ENCODE measurements around the gene PHLDA2. TPM values are rescaled to one million over a fixed set of nuclear protein-coding genes. Genes with fewer than 3 reads are reported as not detected.

PHLDA2 gene
- total RNA-seq, 5 donors from 2014 or later (not counting 1 experiment from before 2014, with no cell fraction given), result 0.65 to 1.3 (median 0.79) TPM

GRCh38 chr11:2958251-2958650, 29.0 kb upstream of the PHLDA2 start:
- Mint-ChIP-seq H3K36me3 (peaks cover 70% of the 10 kb centered on the region), H3K27me3 (no peaks in the 10 kb centered on the region), H3K27ac (peak overlapping the region in 1 of 2 donors; percentile 36), H3K9me3 (no peaks in the 10 kb centered on the region), H3K4me3 (no peak overlapping the region), H3K4me1 (peaks cover 16 to 24% (median 22%) of the 10 kb centered on the region in 3 donors)
- ChIA-PET POLR2A (no interaction called here), CTCF (no interaction called here)
- Histone ChIP-seq H3K27me3 (replicated peaks in 1 of 2; ENCODE audit: control insufficient read depth in 2 of 2, extremely low read depth in 1 of 2, insufficient read depth in 2 of 2, low read length in 1 of 2) (no peaks in the 10 kb centered on the region), H3K27ac (ENCODE audit: low read length) (no peak overlapping the region), H3K9me3 (no peaks in the 10 kb centered on the region), H3K4me3 (ENCODE audit: control insufficient read depth in 1 of 2, extremely low read depth in 1 of 2, low read length in 1 of 2) (no peak overlapping the region), H3K4me1 (ENCODE audit: control insufficient read depth in 1 of 2, extremely low read depth in 1 of 2, insufficient read depth in 2 of 2, low read length in 2 of 2) (no peaks in the 10 kb centered on the region), H3K36me3 (ENCODE audit: control insufficient read depth in 2 of 2, extremely low read depth in 1 of 2, insufficient read depth in 1 of 2, low read length in 1 of 2) (peaks cover 10 to 91% of the 10 kb centered on the region in 2 donors)
- DNase-seq (no peak), ATAC-seq (replicated peaks in 1 of 4) (no peak)
- 100% methylated on average over 1 of the region's 3 CpGs for WGBS (ENCODE audit: insufficient coverage)

GRCh38 chr11:2955906-2956476, 26.8 kb upstream of the PHLDA2 start:
- Histone ChIP-seq H3K27ac (ENCODE audit: low read length) (no peak overlapping the region), H3K27me3 (replicated peaks in 1 of 2; ENCODE audit: control insufficient read depth in 2 of 2, extremely low read depth in 1 of 2, insufficient read depth in 2 of 2, low read length in 1 of 2) (no peaks in the 10 kb centered on the region), H3K4me3 (ENCODE audit: control insufficient read depth in 1 of 2, extremely low read depth in 1 of 2, low read length in 1 of 2) (no peak overlapping the region), H3K4me1 (ENCODE audit: control insufficient read depth in 1 of 2, extremely low read depth in 1 of 2, insufficient read depth in 2 of 2, low read length in 2 of 2) (peaks cover 0 to 4% of the 10 kb centered on the region in 2 experiments), H3K9me3 (no peaks in the 10 kb centered on the region), H3K36me3 (ENCODE audit: control insufficient read depth in 2 of 2, extremely low read depth in 1 of 2, insufficient read depth in 1 of 2, low read length in 1 of 2) (peaks cover 26 to 97% of the 10 kb centered on the region in 2 donors)
- Mint-ChIP-seq H3K27me3 (no peaks in the 10 kb centered on the region), H3K4me3 (no peak overlapping the region), H3K36me3 (peaks cover 74% of the 10 kb centered on the region), H3K4me1 (peaks cover 0 to 31% (median 28%) of the 10 kb centered on the region in 3 donors), H3K9me3 (no peaks in the 10 kb centered on the region), H3K27ac (peak overlapping the region in 1 of 2 donors; percentile 23)
- ChIA-PET CTCF (interaction anchor here in 1 of 2 donors (0.5 kb wide), 1 partner anchor 722 kb away, joined by 3 read pairs; no protein-coding TSS in a partner anchor), POLR2A (interaction anchor here in 1 of 2 donors (0.6 kb wide), 1 partner anchor 27 kb away, joined by 3 read pairs; the partner anchor contains the start of gene PHLDA2)
- no peak for DNase-seq
- 94% methylated on average over 6 of the region's 6 CpGs for WGBS (ENCODE audit: insufficient coverage)
- no peak for ATAC-seq (replicated peaks in 1 of 4)

GRCh38 chr11:2954263-2954662, 25.0 kb upstream of the PHLDA2 start:
- H3K4me1 ChIP-seq (ENCODE audit: control insufficient read depth in 1 of 2, extremely low read depth in 1 of 2, insufficient read depth in 2 of 2, low read length in 2 of 2), result peaks cover 0 to 4% of the 10 kb centered on the region in 2 experiments
- no peak overlapping the region for H3K4me3 ChIP-seq (ENCODE audit: control insufficient read depth in 1 of 2, extremely low read depth in 1 of 2, low read length in 1 of 2)
- WGBS (ENCODE audit: insufficient coverage), result no CpG with 5 or more reads among the region's 6 CpGs
- CTCF ChIA-PET, result no interaction called here
- no peak overlapping the region for H3K4me3 Mint-ChIP-seq
- H3K9me3 ChIP-seq, result no peaks in the 10 kb centered on the region
- ATAC-seq (replicated peaks in 1 of 4) (no peak), DNase-seq (no peak)
- H3K27ac ChIP-seq (ENCODE audit: low read length), result no peak overlapping the region
- no peaks in the 10 kb centered on the region for H3K27me3 Mint-ChIP-seq
- H3K27me3 ChIP-seq (replicated peaks in 1 of 2; ENCODE audit: control insufficient read depth in 2 of 2, extremely low read depth in 1 of 2, insufficient read depth in 2 of 2, low read length in 1 of 2), result no peaks in the 10 kb centered on the region
- POLR2A ChIA-PET, result interaction anchor here (0.5 to 0.9 kb wide), 4 partner anchors 9 to 32 kb away, joined by 3 to 8 read pairs (median 6); no protein-coding TSS in a partner anchor
- H3K27ac Mint-ChIP-seq, result no peak overlapping the region
- no peaks in the 10 kb centered on the region for H3K9me3 Mint-ChIP-seq
- H3K36me3 ChIP-seq (ENCODE audit: control insufficient read depth in 2 of 2, extremely low read depth in 1 of 2, insufficient read depth in 1 of 2, low read length in 1 of 2), result peaks cover 34 to 97% of the 10 kb centered on the region in 2 donors
- peaks cover 74% of the 10 kb centered on the region for H3K36me3 Mint-ChIP-seq
- peaks cover 12 to 38% (median 33%) of the 10 kb centered on the region in 3 donors for H3K4me1 Mint-ChIP-seq

GRCh38 chr11:2952290-2952689, 23.1 kb upstream of the PHLDA2 start:
- Mint-ChIP-seq H3K27me3 (no peaks in the 10 kb centered on the region), H3K36me3 (peaks cover 78% of the 10 kb centered on the region), H3K27ac (peak overlapping the region in 1 of 2 donors; percentile 8), H3K4me3 (no peak overlapping the region), H3K9me3 (no peaks in the 10 kb centered on the region), H3K4me1 (peaks cover 30 to 52% (median 51%) of the 10 kb centered on the region in 3 donors)
- Histone ChIP-seq H3K4me3 (ENCODE audit: control insufficient read depth in 1 of 2, extremely low read depth in 1 of 2, low read length in 1 of 2) (no peak overlapping the region), H3K27me3 (replicated peaks in 1 of 2; ENCODE audit: control insufficient read depth in 2 of 2, extremely low read depth in 1 of 2, insufficient read depth in 2 of 2, low read length in 1 of 2) (no peaks in the 10 kb centered on the region), H3K27ac (ENCODE audit: low read length) (no peak overlapping the region), H3K9me3 (no peaks in the 10 kb centered on the region), H3K4me1 (ENCODE audit: control insufficient read depth in 1 of 2, extremely low read depth in 1 of 2, insufficient read depth in 2 of 2, low read length in 2 of 2) (peaks cover 0 to 4% of the 10 kb centered on the region in 2 experiments), H3K36me3 (ENCODE audit: control insufficient read depth in 2 of 2, extremely low read depth in 1 of 2, insufficient read depth in 1 of 2, low read length in 1 of 2) (peaks cover 30 to 97% of the 10 kb centered on the region in 2 donors)
- WGBS (ENCODE audit: insufficient coverage), result 77% methylated on average over 6 of the region's 6 CpGs
- ChIA-PET CTCF (no interaction called here), POLR2A (no interaction called here)
- DNase-seq (no peak), ATAC-seq (replicated peaks in 1 of 4) (no peak)

GRCh38 chr11:2951231-2952110, 22.3 kb upstream of the PHLDA2 start:
- H3K4me3 Mint-ChIP-seq, result no peak overlapping the region
- CTCF ChIA-PET, result no interaction called here
- H3K9me3 Mint-ChIP-seq, result no peaks in the 10 kb centered on the region
- H3K9me3 ChIP-seq, result no peaks in the 10 kb centered on the region
- peaks cover 75% of the 10 kb centered on the region for H3K36me3 Mint-ChIP-seq
- H3K36me3 ChIP-seq (ENCODE audit: control insufficient read depth in 2 of 2, extremely low read depth in 1 of 2, insufficient read depth in 1 of 2, low read length in 1 of 2), result peaks cover 30 to 96% of the 10 kb centered on the region in 2 donors
- H3K4me3 ChIP-seq (ENCODE audit: control insufficient read depth in 1 of 2, extremely low read depth in 1 of 2, low read length in 1 of 2), result no peak overlapping the region
- DNase-seq (no peak), ATAC-seq (replicated peaks in 1 of 4) (no peak)
- POLR2A ChIA-PET, result no interaction called here
- no peaks in the 10 kb centered on the region for H3K27me3 ChIP-seq (replicated peaks in 1 of 2; ENCODE audit: control insufficient read depth in 2 of 2, extremely low read depth in 1 of 2, insufficient read depth in 2 of 2, low read length in 1 of 2)
- peaks cover 2 to 8% of the 10 kb centered on the region in 2 experiments for H3K4me1 ChIP-seq (ENCODE audit: control insufficient read depth in 1 of 2, extremely low read depth in 1 of 2, insufficient read depth in 2 of 2, low read length in 2 of 2)
- no peak overlapping the region for H3K27ac ChIP-seq (ENCODE audit: low read length)
- no peaks in the 10 kb centered on the region for H3K27me3 Mint-ChIP-seq
- WGBS (ENCODE audit: insufficient coverage), result 79% methylated on average over 4 of the region's 9 CpGs
- H3K4me1 Mint-ChIP-seq, result peaks cover 38 to 60% (median 59%) of the 10 kb centered on the region in 3 donors
- H3K27ac Mint-ChIP-seq, result peak overlapping the region; percentile 45 to 74

- H3K4me1 Mint-ChIP-seq, result peaks cover 45 to 67% (median 65%) of the 10 kb centered on the region in 3 donors
- ChIA-PET POLR2A (no interaction called here), CTCF (no interaction called here)
- no CpG with 5 or more reads among the region's 1 CpG for whole genome bisulfite sequencing (ENCODE audit: insufficient coverage)
- ATAC-seq (replicated peaks in 1 of 4) (no peak), DNase-seq (no peak)
- no peaks in the 10 kb centered on the region for H3K9me3 Mint-ChIP-seq
- H3K27me3 ChIP-seq (replicated peaks in 1 of 2; ENCODE audit: control insufficient read depth in 2 of 2, extremely low read depth in 1 of 2, insufficient read depth in 2 of 2, low read length in 1 of 2), result no peaks in the 10 kb centered on the region
- no peak overlapping the region for H3K4me3 Mint-ChIP-seq
- peaks cover 2 to 12% of the 10 kb centered on the region in 2 experiments for H3K4me1 ChIP-seq (ENCODE audit: control insufficient read depth in 1 of 2, extremely low read depth in 1 of 2, insufficient read depth in 2 of 2, low read length in 2 of 2)
- no peaks in the 10 kb centered on the region for H3K27me3 Mint-ChIP-seq
- H3K36me3 Mint-ChIP-seq, result peaks cover 75% of the 10 kb centered on the region
- H3K27ac Mint-ChIP-seq, result no peak overlapping the region
- no peaks in the 10 kb centered on the region for H3K9me3 ChIP-seq
- peaks cover 30 to 93% of the 10 kb centered on the region in 2 donors for H3K36me3 ChIP-seq (ENCODE audit: control insufficient read depth in 2 of 2, extremely low read depth in 1 of 2, insufficient read depth in 1 of 2, low read length in 1 of 2)
- no peak overlapping the region for H3K4me3 ChIP-seq (ENCODE audit: control insufficient read depth in 1 of 2, extremely low read depth in 1 of 2, low read length in 1 of 2)
- H3K27ac ChIP-seq (ENCODE audit: low read length), result no peak overlapping the region
These were observed 21.6 kb upstream of the PHLDA2 start for GRCh38 chr11:2950825-2951224.

Measured in T-cell (primary cell).